NCI-H2029 (cell line): ENCODE data around the gene LGALS4.
"Not testable (repeated sequence)": the region's sequence is repeated elsewhere in the genome, so short reads cannot be mapped to it uniquely, and the experiment has no call there.

Experiments
- DNase-seq: peaks from one replicate; lab custom pipeline; 2025; lab: John Stamatoyannopoulos, UW

The LGALS4 gene

DNA sequence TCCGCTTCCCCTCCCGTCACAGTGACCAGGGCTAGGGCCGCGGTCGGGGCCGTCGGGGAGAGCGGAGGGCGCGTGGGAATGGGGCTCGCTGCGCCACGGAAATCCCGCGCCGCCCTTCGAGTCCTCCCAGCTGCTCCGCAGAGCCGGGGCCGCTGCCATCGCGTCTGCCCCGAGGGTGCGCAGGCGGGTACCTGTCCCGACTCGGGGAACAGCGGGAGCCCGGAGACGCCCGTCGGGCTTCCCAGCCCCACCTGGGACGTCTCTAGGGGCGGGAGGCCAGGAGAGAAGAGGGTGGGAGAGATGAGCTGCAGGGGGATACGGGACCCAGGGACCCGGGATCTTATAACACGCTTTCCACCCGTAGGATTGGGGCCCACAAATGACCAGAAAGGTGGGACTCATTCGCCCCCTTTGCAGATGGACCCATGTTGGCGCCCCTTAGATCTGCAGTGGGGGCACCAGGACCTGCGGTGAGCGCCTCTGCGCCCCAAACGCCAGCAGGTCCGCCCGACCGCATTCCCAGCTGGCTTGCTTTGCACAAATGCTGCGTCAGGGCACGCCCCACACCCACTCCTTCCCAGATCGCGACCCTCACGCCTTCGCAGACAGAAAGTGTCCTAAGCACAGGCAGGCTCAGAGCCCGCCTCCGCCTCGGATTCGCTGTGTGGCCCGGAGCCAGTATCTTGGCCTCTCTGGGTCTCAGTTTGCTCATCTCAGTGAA, 42.4 kb downstream of the LGALS4 start:
- DNase-seq = not testable (repeated sequence)

DNA sequence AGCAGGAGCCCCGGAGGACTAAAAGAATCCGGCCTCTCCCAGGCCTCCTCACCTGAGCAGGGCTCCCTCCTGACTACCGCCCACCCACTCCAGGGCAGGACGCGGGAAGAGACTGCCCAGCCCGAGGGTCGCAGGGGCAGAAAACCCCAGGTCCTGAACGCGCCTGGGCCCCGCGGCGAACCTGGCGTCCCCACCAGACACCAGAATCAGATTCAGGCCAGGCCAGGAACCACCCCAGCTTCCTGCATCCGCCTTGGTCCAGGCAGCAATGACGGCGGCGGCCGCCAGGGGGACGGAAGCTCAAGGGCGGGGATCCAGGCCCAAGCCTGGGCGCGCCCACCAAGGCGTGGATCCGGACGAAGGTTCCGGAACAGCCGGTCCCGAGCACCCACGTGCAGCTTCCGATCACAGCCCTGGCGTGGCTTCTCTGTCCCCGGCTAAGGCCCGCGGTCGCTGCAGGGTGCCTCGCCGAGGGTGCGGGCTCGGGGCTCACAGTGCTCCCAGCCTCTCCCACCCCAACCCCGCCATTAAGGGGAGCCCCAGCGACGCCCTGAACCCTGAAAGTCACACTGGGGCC, 43.0 kb downstream of the LGALS4 start:
- DNase-seq = no peak

DNA sequence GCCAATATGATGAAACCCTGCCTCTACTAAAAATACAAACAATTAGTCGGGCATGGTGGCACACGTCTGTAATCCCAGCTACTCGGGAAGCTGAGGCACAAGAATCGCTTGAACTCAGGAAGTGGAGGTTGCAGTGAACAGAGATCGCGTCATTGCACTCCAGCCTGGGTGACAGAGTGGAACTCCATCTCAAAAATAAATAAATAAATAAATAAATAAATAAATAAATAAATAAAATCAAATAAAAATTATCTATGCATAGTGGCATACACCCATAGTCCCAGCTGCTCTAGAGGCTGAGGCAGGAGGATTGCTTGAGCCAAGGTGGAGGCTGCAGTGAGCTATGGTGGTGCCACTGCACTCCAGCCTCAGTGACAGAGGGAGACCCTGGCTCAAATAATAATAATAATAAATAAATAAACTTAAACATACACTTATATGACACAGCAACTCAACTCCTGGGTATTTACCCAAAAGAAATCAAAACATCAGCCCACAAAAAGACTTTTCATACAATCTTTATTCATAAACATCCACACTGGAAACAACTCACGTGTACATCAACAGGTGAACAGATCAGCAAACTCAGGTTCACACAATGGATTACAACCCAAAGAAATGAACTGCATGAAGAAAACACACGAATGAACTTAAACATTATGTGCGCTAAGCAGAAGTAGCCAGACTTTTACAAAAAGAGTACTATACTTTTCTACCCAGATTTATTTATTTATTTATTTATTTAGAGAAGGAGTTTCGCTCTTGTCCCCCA, 46.3 kb downstream of the LGALS4 start:
- DNase-seq = no peak

GRCh38 chr19:38765214-38765613, 47.5 kb downstream of the LGALS4 start:
- no peak for DNase-seq

DNA sequence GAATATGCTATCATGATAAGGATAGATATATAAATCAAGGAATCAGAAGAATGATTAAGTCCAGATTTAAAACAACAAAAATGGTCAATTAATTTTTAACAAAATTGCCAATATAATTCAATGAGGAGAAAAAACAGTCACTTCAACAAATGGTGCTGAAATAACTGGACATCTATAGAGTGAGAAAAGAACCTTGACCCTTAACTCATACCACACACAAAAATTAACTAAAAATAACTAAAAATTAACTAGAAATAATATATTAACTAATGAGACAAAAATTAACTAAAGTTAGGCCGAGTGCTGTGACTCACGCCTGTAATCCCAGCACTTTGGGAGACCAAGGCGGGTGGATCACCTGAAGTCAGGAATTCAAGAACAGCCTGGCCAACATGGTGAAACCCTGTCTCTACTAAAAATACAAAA, 48.9 kb downstream of the LGALS4 start:
- no peak for DNase-seq

GRCh38 chr19:38761884-38762389, 50.8 kb downstream of the LGALS4 start:
- DNase-seq = not testable (repeated sequence)

GRCh38 chr19:38760805-38761517, 51.8 kb downstream of the LGALS4 start:
- not testable (repeated sequence) for DNase-seq

DNA sequence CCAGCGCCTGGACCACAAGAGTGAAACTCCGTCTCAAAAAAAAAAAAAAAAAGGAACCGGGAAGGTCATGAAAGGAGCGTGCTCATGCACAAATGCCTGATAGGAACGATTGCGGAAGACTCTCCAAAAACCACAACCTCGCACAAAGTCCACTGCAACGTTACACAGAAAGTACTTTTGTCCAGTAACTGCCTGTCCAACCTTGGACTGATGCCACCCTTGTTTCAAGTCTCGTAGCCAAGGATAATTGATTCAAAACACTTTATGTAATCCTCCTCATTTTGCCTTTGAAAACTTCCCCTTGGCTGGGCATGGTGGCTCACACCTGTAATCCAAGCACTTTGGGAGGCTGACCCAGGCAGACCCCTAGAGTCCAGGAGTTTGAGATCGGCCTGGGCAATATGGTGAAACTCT, 53.1 kb downstream of the LGALS4 start:
- no peak for DNase-seq

GRCh38 chr19:38754196-38754595, 58.5 kb downstream of the LGALS4 start:
- not testable (repeated sequence) for DNase-seq

GRCh38 chr19:38753783-38754182, 59.0 kb downstream of the LGALS4 start:
- not testable (repeated sequence) for DNase-seq
